ENCODE measurements around the gene TXK. TPM values are rescaled to one million over a fixed set of nuclear protein-coding genes. Genes with fewer than 3 reads are reported as not detected.
A peak's percentile ranks its signal among the peaks of the same experiment; 100 is the strongest.

The TXK gene
- total and polyA plus RNA-seq, 7 experiments from 2014 or later = 35.5 to 128 (median 112) TPM

DNA sequence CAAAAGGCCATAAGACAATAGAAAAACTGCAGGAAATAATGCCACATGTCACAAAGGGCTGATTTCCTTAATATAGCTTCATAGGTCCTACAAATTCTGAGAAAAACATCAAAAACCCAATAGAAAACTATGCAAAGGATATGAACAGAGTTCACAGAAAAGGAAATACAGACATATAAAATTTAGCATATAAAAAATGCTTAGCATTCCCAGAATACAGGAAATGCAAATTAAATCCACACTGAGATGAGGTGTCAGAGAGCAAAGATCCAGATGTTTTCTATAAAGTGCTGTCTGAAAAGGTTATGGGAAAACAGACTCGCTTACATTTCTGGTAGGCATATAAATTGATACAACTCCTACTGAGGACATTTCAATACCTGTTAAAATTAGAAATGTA lies 33.8 kb downstream of the TXK start:
- Mint-ChIP-seq H3K4me3 (no peak overlapping the region), H3K36me3 (peaks cover 0 to 32% (median 21%) of the 10 kb centered on the region in 5 donors), H3K27ac (peak overlapping the region in 4 of 9 donors; percentile 17 to 90 (median 35)), H3K9me3 (peaks cover 0 to 1% (median 0%) of the 10 kb centered on the region in 11 donors), H3K4me1 (peaks cover 12 to 46% (median 26%) of the 10 kb centered on the region in 7 donors), H3K27me3 (no peaks in the 10 kb centered on the region)
- Histone ChIP-seq H3K4me3 (ENCODE audit: low read length) (no peak overlapping the region), H3K4me1 (ENCODE audit: control insufficient read depth in 2 of 2, insufficient read depth in 2 of 2, low read length in 2 of 2) (no peaks in the 10 kb centered on the region), H3K27me3 (ENCODE audit: control insufficient read depth in 2 of 2, insufficient read depth in 2 of 2, low read length in 2 of 2) (no peaks in the 10 kb centered on the region), H3K27ac (ENCODE audit: low read depth, low read length) (no peak overlapping the region), H3K9me3 (ENCODE audit: control insufficient read depth in 2 of 3, low read length in 3 of 3) (no peaks in the 10 kb centered on the region), H3K36me3 (ENCODE audit: control insufficient read depth in 2 of 3, insufficient read depth in 3 of 3, low read length in 3 of 3) (peaks cover 0 to 32% (median 15%) of the 10 kb centered on the region in 3 experiments)
- ATAC-seq (no peak), DNase-seq (no peak)
- CTCF ChIA-PET = no interaction called here
- intact Hi-C loops (cut with micrococcal nuclease) = loop anchor here in 1 of 2 donors (1.0 kb wide), 1 partner anchor 9 kb away; no protein-coding TSS in a partner anchor
- POLR2A ChIA-PET = no interaction called here

- Mint-ChIP-seq H3K36me3 (peaks cover 5 to 25% (median 18%) of the 10 kb centered on the region in 5 donors), H3K4me1 (peaks cover 0 to 26% (median 10%) of the 10 kb centered on the region in 7 donors), H3K27ac (peak overlapping the region in 6 of 9 donors; percentile 5 to 84 (median 53)), H3K9me3 (peaks cover 0 to 1% (median 0%) of the 10 kb centered on the region in 11 donors), H3K4me3 (no peak overlapping the region), H3K27me3 (no peaks in the 10 kb centered on the region)
- Histone ChIP-seq H3K36me3 (ENCODE audit: control insufficient read depth in 2 of 3, insufficient read depth in 3 of 3, low read length in 3 of 3) (peaks cover 3 to 58% (median 25%) of the 10 kb centered on the region in 3 experiments), H3K4me3 (ENCODE audit: low read length) (no peak overlapping the region), H3K4me1 (ENCODE audit: control insufficient read depth in 2 of 2, insufficient read depth in 2 of 2, low read length in 2 of 2) (no peaks in the 10 kb centered on the region), H3K27me3 (ENCODE audit: control insufficient read depth in 2 of 2, insufficient read depth in 2 of 2, low read length in 2 of 2) (no peaks in the 10 kb centered on the region), H3K9me3 (ENCODE audit: control insufficient read depth in 2 of 3, low read length in 3 of 3) (no peaks in the 10 kb centered on the region), H3K27ac (ENCODE audit: low read depth, low read length) (no peak overlapping the region)
- ChIA-PET CTCF (interaction anchor here (1.6 kb wide), 1 partner anchor 8 kb away, joined by 6 read pairs; no protein-coding TSS in a partner anchor), POLR2A (interaction anchor here (0.6 kb wide), 1 partner anchor 110 kb away, joined by 4 read pairs; no protein-coding TSS in a partner anchor)
- ATAC-seq = no peak
- intact Hi-C loops (cut with micrococcal nuclease) = loop anchor here in 1 of 2 donors (2.0 kb wide), 1 partner anchor 13 kb away; no protein-coding TSS in a partner anchor
- DNase-seq = no peak
These were observed 38.6 kb downstream of the TXK start for GRCh38 chr4:48095441-48095840.

- Mint-ChIP-seq H3K9me3 (peaks cover 0 to 1% (median 0%) of the 10 kb centered on the region in 11 donors), H3K4me1 (peaks cover 0 to 17% (median 6%) of the 10 kb centered on the region in 7 donors), H3K4me3 (no peak overlapping the region), H3K27me3 (no peaks in the 10 kb centered on the region), H3K36me3 (peaks cover 5 to 18% (median 13%) of the 10 kb centered on the region in 5 donors), H3K27ac (peak overlapping the region in 4 of 9 donors; percentile 8 to 69 (median 54))
- no peak for ATAC-seq
- H3K27me3 ChIP-seq (ENCODE audit: control insufficient read depth in 2 of 2, insufficient read depth in 2 of 2, low read length in 2 of 2) = no peaks in the 10 kb centered on the region
- H3K4me1 ChIP-seq (ENCODE audit: control insufficient read depth in 2 of 2, insufficient read depth in 2 of 2, low read length in 2 of 2) = no peaks in the 10 kb centered on the region
- H3K9me3 ChIP-seq (ENCODE audit: control insufficient read depth in 2 of 3, low read length in 3 of 3) = no peaks in the 10 kb centered on the region
- intact Hi-C loops (cut with micrococcal nuclease) = loop anchor here in 1 of 2 donors (2.0 kb wide), 1 partner anchor 15 kb away; no protein-coding TSS in a partner anchor
- H3K27ac ChIP-seq (ENCODE audit: low read depth, low read length) = no peak overlapping the region
- CTCF ChIA-PET = no interaction called here
- peaks cover 3 to 71% (median 34%) of the 10 kb centered on the region in 3 experiments for H3K36me3 ChIP-seq (ENCODE audit: control insufficient read depth in 2 of 3, insufficient read depth in 3 of 3, low read length in 3 of 3)
- no peak for DNase-seq
- POLR2A ChIA-PET = no interaction called here
- H3K4me3 ChIP-seq (ENCODE audit: low read length) = no peak overlapping the region
These were observed 40.0 kb downstream of the TXK start for GRCh38 chr4:48093991-48094416.

DNA sequence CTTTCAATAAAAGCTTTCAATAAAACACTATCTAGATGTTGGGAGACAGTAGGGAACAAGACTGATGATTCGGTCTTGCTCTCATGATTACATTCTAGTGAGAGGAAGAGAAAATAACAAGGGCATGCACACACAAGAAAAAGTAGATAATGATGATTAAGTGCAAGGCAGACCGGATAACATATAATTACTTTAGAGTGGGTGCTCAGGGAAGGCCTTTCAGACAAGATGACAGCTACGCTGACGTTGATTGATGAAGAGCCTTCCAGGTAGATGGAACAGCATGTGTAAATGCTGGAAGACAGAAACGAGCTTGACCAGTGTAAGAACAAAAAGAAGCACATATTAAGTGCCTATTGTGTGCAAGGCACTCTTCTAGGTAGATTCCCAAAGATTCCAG lies 43.4 kb downstream of the TXK start:
- H3K4me3 Mint-ChIP-seq = no peak overlapping the region
- intact Hi-C loops (cut with micrococcal nuclease) = no loop called here
- Histone ChIP-seq H3K4me1 (ENCODE audit: control insufficient read depth in 2 of 2, insufficient read depth in 2 of 2, low read length in 2 of 2) (no peaks in the 10 kb centered on the region), H3K27ac (ENCODE audit: low read depth, low read length) (no peak overlapping the region), H3K9me3 (ENCODE audit: control insufficient read depth in 2 of 3, low read length in 3 of 3) (no peaks in the 10 kb centered on the region), H3K27me3 (ENCODE audit: control insufficient read depth in 2 of 2, insufficient read depth in 2 of 2, low read length in 2 of 2) (no peaks in the 10 kb centered on the region), H3K36me3 (ENCODE audit: control insufficient read depth in 2 of 3, insufficient read depth in 3 of 3, low read length in 3 of 3) (peaks cover 3 to 83% (median 33%) of the 10 kb centered on the region in 3 experiments), H3K4me3 (ENCODE audit: low read length) (no peak overlapping the region)
- no peaks in the 10 kb centered on the region for H3K27me3 Mint-ChIP-seq
- H3K27ac Mint-ChIP-seq = no peak overlapping the region
- no peak for ATAC-seq
- ChIA-PET POLR2A (no interaction called here), CTCF (no interaction called here)
- no peak for DNase-seq
- peaks cover 7 to 22% (median 19%) of the 10 kb centered on the region in 5 donors for H3K36me3 Mint-ChIP-seq
- peaks cover 0 to 14% (median 6%) of the 10 kb centered on the region in 7 donors for H3K4me1 Mint-ChIP-seq
- peaks cover 0 to 1% (median 0%) of the 10 kb centered on the region in 11 donors for H3K9me3 Mint-ChIP-seq

DNA sequence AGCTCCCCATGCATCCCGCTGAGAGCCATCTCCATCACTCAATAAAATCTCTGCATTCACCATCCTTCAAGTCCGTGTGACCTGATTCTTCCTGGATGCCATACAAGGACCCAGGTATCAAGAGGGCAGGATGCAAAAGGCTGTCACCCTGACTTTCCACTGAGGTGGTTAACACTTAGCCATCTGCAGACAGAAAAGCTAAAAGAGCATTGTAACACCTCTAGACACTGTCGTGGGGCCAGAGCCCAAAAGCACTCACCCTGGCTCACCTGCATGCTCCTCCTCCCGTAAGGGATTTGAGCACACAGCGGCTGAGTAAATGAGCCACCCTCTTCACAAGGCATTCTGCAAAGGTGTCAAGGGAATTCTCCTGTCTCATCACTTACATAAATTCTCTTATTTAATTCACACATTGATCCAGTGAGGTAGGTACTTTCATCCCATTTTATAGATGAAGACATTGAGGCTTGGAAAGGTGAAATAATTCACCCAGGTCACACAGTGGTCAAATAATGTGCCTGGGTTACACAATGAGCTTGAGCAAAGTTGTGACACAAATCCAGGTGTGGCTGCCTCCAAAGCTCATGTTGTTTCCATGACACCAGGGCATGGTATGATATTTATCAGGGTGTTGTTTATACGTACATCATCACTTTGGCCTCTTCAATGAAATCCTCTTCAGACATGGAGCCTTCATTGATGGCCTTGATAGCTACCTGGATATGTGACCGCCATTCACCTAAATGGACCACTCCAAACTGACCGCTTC lies 48.0 kb downstream of the TXK start:
- ATAC-seq (no peak), DNase-seq (no peak)
- Mint-ChIP-seq H3K27me3 (no peaks in the 10 kb centered on the region), H3K4me1 (peaks cover 0 to 40% (median 14%) of the 10 kb centered on the region in 7 donors), H3K9me3 (no peaks in the 10 kb centered on the region), H3K36me3 (peaks cover 17 to 43% (median 29%) of the 10 kb centered on the region in 5 donors), H3K27ac (peak overlapping the region in 4 of 9 donors; percentile 36 to 78 (median 56)), H3K4me3 (no peak overlapping the region)
- Histone ChIP-seq H3K9me3 (ENCODE audit: control insufficient read depth in 2 of 3, low read length in 3 of 3) (no peaks in the 10 kb centered on the region), H3K4me3 (ENCODE audit: low read length) (no peak overlapping the region), H3K27me3 (ENCODE audit: control insufficient read depth in 2 of 2, insufficient read depth in 2 of 2, low read length in 2 of 2) (no peaks in the 10 kb centered on the region), H3K27ac (ENCODE audit: low read depth, low read length) (no peak overlapping the region), H3K36me3 (ENCODE audit: control insufficient read depth in 2 of 3, insufficient read depth in 3 of 3, low read length in 3 of 3) (peaks cover 0 to 69% (median 20%) of the 10 kb centered on the region in 3 experiments), H3K4me1 (ENCODE audit: control insufficient read depth in 2 of 2, insufficient read depth in 2 of 2, low read length in 2 of 2) (no peaks in the 10 kb centered on the region)
- ChIA-PET CTCF (interaction anchor here (0.6 to 5.0 kb wide), 3 partner anchors 45 to 79 kb away, joined by 3 to 30 read pairs (median 3); no protein-coding TSS in a partner anchor), POLR2A (interaction anchor here (0.6 kb wide), 1 partner anchor 54 kb away, joined by 3 read pairs; no protein-coding TSS in a partner anchor)
- intact Hi-C loops (cut with micrococcal nuclease) = loop anchor here (2.0 to 10.0 kb wide), 7 partner anchors 23 to 417 kb away; partner anchors contain the start of genes CNGA1 (in 1 of the 2), NFXL1 (in 1 of the 2) and NIPAL1 (in 1 of the 2)

- Mint-ChIP-seq H3K9me3 (peaks cover 0 to 2% (median 0%) of the 10 kb centered on the region in 11 donors), H3K4me3 (no peak overlapping the region), H3K27me3 (no peaks in the 10 kb centered on the region), H3K36me3 (peaks cover 21 to 65% (median 43%) of the 10 kb centered on the region in 5 donors), H3K27ac (peak overlapping the region in 4 of 9 donors; percentile 32 to 78 (median 54)), H3K4me1 (peaks cover 11 to 64% (median 32%) of the 10 kb centered on the region in 7 donors)
- no peak overlapping the region for H3K4me3 ChIP-seq (ENCODE audit: low read length)
- no peaks in the 10 kb centered on the region for H3K27me3 ChIP-seq (ENCODE audit: control insufficient read depth in 2 of 2, insufficient read depth in 2 of 2, low read length in 2 of 2)
- H3K27ac ChIP-seq (ENCODE audit: low read depth, low read length) = no peak overlapping the region
- H3K36me3 ChIP-seq (ENCODE audit: control insufficient read depth in 2 of 3, insufficient read depth in 3 of 3, low read length in 3 of 3) = peaks cover 0 to 60% (median 6%) of the 10 kb centered on the region in 3 experiments
- ATAC-seq (no peak), DNase-seq (no peak)
- POLR2A ChIA-PET = no interaction called here
- no peaks in the 10 kb centered on the region for H3K9me3 ChIP-seq (ENCODE audit: control insufficient read depth in 2 of 3, low read length in 3 of 3)
- no peaks in the 10 kb centered on the region for H3K4me1 ChIP-seq (ENCODE audit: control insufficient read depth in 2 of 2, insufficient read depth in 2 of 2, low read length in 2 of 2)
- CTCF ChIA-PET = interaction anchor here (1.4 to 1.8 kb wide), 2 partner anchors 51 to 61 kb away, joined by 3 to 5 read pairs; no protein-coding TSS in a partner anchor
- intact Hi-C loops (cut with micrococcal nuclease) = loop anchor here in 1 of 2 donors (10.0 kb wide), 1 partner anchor 398 kb away; no protein-coding TSS in a partner anchor
These were observed 51.1 kb downstream of the TXK start for GRCh38 chr4:48082956-48083355.

All from naive thymus-derived CD4-positive, alpha-beta T cell (primary cell).